Naive thymus-derived CD8-positive, alpha-beta T cell (primary cell): Measurements from ENCODE around the gene EXOC1L. TPM values are rescaled to one million over a fixed set of nuclear protein-coding genes. Genes with fewer than 3 reads are reported as not detected.

Experiments
- polyA plus RNA-seq, 3 donors: library from polyadenylated mRNA; unstranded; fragments of 300-500 nt; fragmentation: Illumina TruSeq; gene quantifications; one replicate each; pipeline ENCODE4 v1.2.3, GENCODE V29; 2021
- total RNA-seq, 8 experiments: library from RNA in 2 of 8; stranded (reverse) in 2 of 8; gene quantifications; one replicate each; pipeline ENCODE4 v1.2.3 and lab custom pipeline; 2021 to 2026

Gene EXOC1L
- total and polyA plus RNA-seq, 5 experiments from 2014 or later: not detected

Other genes with a start within 250 kb of the EXOC1L start
- gene PDCL2, start 227.5 kb upstream of the EXOC1L start, total RNA-seq: not detected
- gene PDCL2, start 227.5 kb upstream of the EXOC1L start, polyA plus RNA-seq: not detected
- not detected for gene NMU, start 183.5 kb upstream of the EXOC1L start, total RNA-seq
- not detected for gene NMU, start 183.5 kb upstream of the EXOC1L start, polyA plus RNA-seq
- gene EXOC1, start 33.9 kb downstream of the EXOC1L start, total RNA-seq: 10 to 100 TPM; 41.3 to 41.9 TPM
- 10 to 100 TPM in 2 of 3 donors, 1 to 10 TPM in 1; 5.8 to 14.6 (median 13.1) TPM for gene EXOC1, start 33.9 kb downstream of the EXOC1L start, polyA plus RNA-seq
- 10 to 100 TPM; 25.9 to 31.5 TPM for gene CEP135, start 129.2 kb downstream of the EXOC1L start, total RNA-seq
- 10 to 100 TPM in 1 of 3 donors, 1 to 10 TPM in 2; 7.9 to 13.8 (median 8.3) TPM for gene CEP135, start 129.2 kb downstream of the EXOC1L start, polyA plus RNA-seq